ENCODE results near the gene TEF.
"Not testable (repeated sequence)": the region's sequence is repeated elsewhere in the genome, so short reads cannot be mapped to it uniquely, and the experiment has no call there.

Gene TEF

GRCh38 chr22:41436322-41437113, 54.8 kb downstream of the TEF start:
- no peak overlapping the region for H2AFZ ChIP-seq (ENCODE audit: low read length)
- H3K9me3 ChIP-seq (ENCODE audit: insufficient read depth, low read depth, low read length) = no peaks in the 10 kb centered on the region
- H3K9ac ChIP-seq (ENCODE audit: low read depth, low read length, poor library complexity, severe bottlenecking) = no peak overlapping the region
- H3K4me3 ChIP-seq (ENCODE audit: low read length, poor library complexity, severe bottlenecking) = no peak overlapping the region
- no peaks in the 10 kb centered on the region for H3F3A ChIP-seq (ENCODE audit: low read depth)
- H3K79me2 ChIP-seq (ENCODE audit: insufficient read depth, low read length) = peaks cover 49% of the 10 kb centered on the region; the same call in 1 of the 2 replicates
- no peaks in the 10 kb centered on the region for H3K4me1 ChIP-seq (ENCODE audit: insufficient read depth, low read length, poor library complexity, severe bottlenecking)
- no peaks in the 10 kb centered on the region for H3K27me3 ChIP-seq (ENCODE audit: insufficient read depth, low read length, poor library complexity, severe bottlenecking)
- no peak overlapping the region for H3K4me2 ChIP-seq (ENCODE audit: low read depth, low read length, poor library complexity, severe bottlenecking)
- peaks cover 9% of the 10 kb centered on the region for H4K20me1 ChIP-seq (ENCODE audit: insufficient read depth, low read length, poor library complexity, severe bottlenecking)
- TF ChIP-seq CTCF (conservative IDR thresholded peaks at IDR 0.05; ENCODE audit: low read length) (no peak), EZH2phosphoT487 (IDR thresholded peaks at IDR 0.05; ENCODE audit: borderline replicate concordance) (no peak)
- no peaks in the 10 kb centered on the region for H3K9me2 ChIP-seq (replicated peaks; ENCODE audit: low read depth, low read length)
- peaks cover 34% of the 10 kb centered on the region; the same call in 1 of the 2 replicates for H3K36me3 ChIP-seq (ENCODE audit: insufficient read depth, low read length)

- H3K9me3 ChIP-seq (ENCODE audit: insufficient read depth, low read depth, low read length) = no peaks in the 10 kb centered on the region
- H3K79me2 ChIP-seq (ENCODE audit: insufficient read depth, low read length) = peaks cover 56% of the 10 kb centered on the region; the same call in 1 of the 2 replicates
- H3K4me1 ChIP-seq (ENCODE audit: insufficient read depth, low read length, poor library complexity, severe bottlenecking) = no peaks in the 10 kb centered on the region
- no peak overlapping the region for H3K4me2 ChIP-seq (ENCODE audit: low read depth, low read length, poor library complexity, severe bottlenecking)
- H3K9ac ChIP-seq (ENCODE audit: low read depth, low read length, poor library complexity, severe bottlenecking) = no peak overlapping the region
- H4K20me1 ChIP-seq (ENCODE audit: insufficient read depth, low read length, poor library complexity, severe bottlenecking) = peaks cover 10% of the 10 kb centered on the region
- H2AFZ ChIP-seq (ENCODE audit: low read length) = no peak overlapping the region
- H3F3A ChIP-seq (ENCODE audit: low read depth) = no peaks in the 10 kb centered on the region
- peaks cover 34% of the 10 kb centered on the region; the same call in 1 of the 2 replicates for H3K36me3 ChIP-seq (ENCODE audit: insufficient read depth, low read length)
- no peaks in the 10 kb centered on the region for H3K9me2 ChIP-seq (replicated peaks; ENCODE audit: low read depth, low read length)
- no peak overlapping the region for H3K4me3 ChIP-seq (ENCODE audit: low read length, poor library complexity, severe bottlenecking)
- TF ChIP-seq EZH2phosphoT487 (IDR thresholded peaks at IDR 0.05; ENCODE audit: borderline replicate concordance) (no peak), CTCF (conservative IDR thresholded peaks at IDR 0.05; ENCODE audit: low read length) (no peak)
- H3K27me3 ChIP-seq (ENCODE audit: insufficient read depth, low read length, poor library complexity, severe bottlenecking) = no peaks in the 10 kb centered on the region
These were observed 55.5 kb downstream of the TEF start for GRCh38 chr22:41437198-41437597.

GRCh38 chr22:41440511-41440910, 58.8 kb downstream of the TEF start:
- peaks cover 24% of the 10 kb centered on the region for H4K20me1 ChIP-seq (ENCODE audit: insufficient read depth, low read length, poor library complexity, severe bottlenecking)
- not testable (repeated sequence) for H3K27me3 ChIP-seq (ENCODE audit: insufficient read depth, low read length, poor library complexity, severe bottlenecking); H2AFZ ChIP-seq (ENCODE audit: low read length); H3F3A ChIP-seq (ENCODE audit: low read depth); H3K9me3 ChIP-seq (ENCODE audit: insufficient read depth, low read depth, low read length); H3K9ac ChIP-seq (ENCODE audit: low read depth, low read length, poor library complexity, severe bottlenecking); H3K4me3 ChIP-seq (ENCODE audit: low read length, poor library complexity, severe bottlenecking); H3K9me2 ChIP-seq (replicated peaks; ENCODE audit: low read depth, low read length); H3K4me2 ChIP-seq (ENCODE audit: low read depth, low read length, poor library complexity, severe bottlenecking)
- H3K4me1 ChIP-seq (ENCODE audit: insufficient read depth, low read length, poor library complexity, severe bottlenecking) = peaks cover 14% of the 10 kb centered on the region
- H3K79me2 ChIP-seq (ENCODE audit: insufficient read depth, low read length) = peaks cover 82% of the 10 kb centered on the region
- H3K36me3 ChIP-seq (ENCODE audit: insufficient read depth, low read length) = peaks cover 20% of the 10 kb centered on the region; the same call in 1 of the 2 replicates

Measured in Loucy (cell line).